Panc1 (cell line): ENCODE measurements around the gene PPP1R14B. TPM values are rescaled to one million over a fixed set of nuclear protein-coding genes. Genes with fewer than 3 reads are reported as not detected.

Source experiments
- ATAC-seq: fragments of 200-7000 bp; cut with Tn5 transposase; 2 replicates; pipeline ENCODE4 v1.9.1; 2020; ENCODE audit warnings: mild to moderate bottlenecking, moderate library complexity
- BruUV-seq: library from RNA; stranded (reverse); fragments of 400-500 nt; replicated peaks from 2 replicates; lab custom pipeline; 2021; lab: Mats Ljungman, UMichigan
- CTCF ChIA-PET: fragments of 300-600 bp; sonication (Branson Sonifier 250); formaldehyde crosslinking; loops from one replicate; lab custom pipeline; 2022; ENCODE audit warnings: antibody characterized with exemption; lab: Charles Lee
- POLR2A ChIA-PET: fragments of 300-600 bp; sonication (Branson Sonifier 250); formaldehyde crosslinking; loops from one replicate; lab custom pipeline; 2022; ENCODE audit warnings: antibody characterized with exemption; lab: Charles Lee
- DNase-seq: peaks from one replicate; pipeline ENCODE4 v3.0.0-alpha.2; 2010; ENCODE audit warnings: low read depth, low spot score
- H3K27ac ChIP-seq: 2 replicates; pipeline ENCODE4 v1.5.1; 2011; ENCODE audit warnings: mild to moderate bottlenecking, low read length, inconsistent platforms
- H3K27me3 ChIP-seq: fragments of 200-500 bp; sonication (Bioruptor generic); 2 replicates; pipeline ENCODE4 v1.6.0; 2014; ENCODE audit warnings: low read length, inconsistent platforms; ENCODE audit not compliant: control insufficient read depth, insufficient read depth
- H3K36me3 ChIP-seq: fragments of 200-500 bp; sonication (Bioruptor generic); 2 replicates; pipeline ENCODE4 v1.5.1; 2014; ENCODE audit warnings: inconsistent platforms, mild to moderate bottlenecking, low read length, moderate library complexity; ENCODE audit not compliant: control insufficient read depth, insufficient read depth
- H3K4me1 ChIP-seq: 2 replicates; pipeline ENCODE4 v1.5.1; 2011; ENCODE audit warnings: inconsistent platforms, mild to moderate bottlenecking, low read length, moderate library complexity; ENCODE audit not compliant: control insufficient read depth, insufficient read depth
- H3K4me3 ChIP-seq, 2 experiments: 2 replicates each; pipeline ENCODE4 v1.5.1; 2011 to 2012; ENCODE audit warnings: low read depth in 2 of 2, low read length in 2 of 2, mild to moderate bottlenecking in 2 of 2, inconsistent platforms in 1 of 2, moderate library complexity in 1 of 2
- H3K9me3 ChIP-seq: fragments of 200-500 bp; sonication (Bioruptor generic); 2 replicates; pipeline ENCODE4 v1.5.1; 2014; ENCODE audit warnings: low read depth, mild to moderate bottlenecking, inconsistent platforms, low read length, moderate library complexity; ENCODE audit not compliant: control insufficient read depth, insufficient read depth
- POLR2AphosphoS5 ChIP-seq: IDR thresholded peaks from 2 replicates; pipeline ENCODE4 v1.6.1; 2012; ENCODE audit warnings: mild to moderate bottlenecking, low read depth, low read length, moderate library complexity
- SIN3A ChIP-seq: IDR thresholded peaks from 2 replicates; pipeline ENCODE4 v1.6.1; 2012; ENCODE audit warnings: low read depth, mild to moderate bottlenecking, low read length, moderate library complexity, borderline replicate concordance; ENCODE audit not compliant: insufficient read depth
- TCF7L2 ChIP-seq: IDR thresholded peaks from 2 replicates; pipeline ENCODE4 v1.6.1; 2011; ENCODE audit warnings: mild to moderate bottlenecking, low read depth, low read length, inconsistent platforms
- in situ Hi-C: cut with HindIII; loops from 2 replicates; pipeline ENCODE4 v1.10.0; 2016; ENCODE audit warnings: low sequenced_read_pairs, low pct_unique_long_range_greater_than_20kb
- intact Hi-C: fragments of 100-400 bp; cut with micrococcal nuclease; formaldehyde crosslinking; loops from one replicate; pipeline ENCODE4 v1.10.0; 2022; ENCODE audit not compliant: unreplicated experiment
- total RNA-seq: library from RNA; stranded (reverse); gene quantifications from one replicate; pipeline ENCODE4 v1.2.1, GENCODE V29; 2021; ENCODE audit not compliant: unreplicated experiment
- TF ChIP-seq, protein P1 (sequence below): fragments of 450-650 bp; IDR thresholded peaks from 2 replicates; pipeline ENCODE4 v1.5.1; 2017; ENCODE audit warnings: mild to moderate bottlenecking
- TF ChIP-seq, protein P2 (sequence below), 2 experiments: IDR thresholded peaks; 2 replicates each; pipeline ENCODE4 v1.6.1; 2011 to 2012; ENCODE audit warnings: low read depth in 2 of 2, control low read depth in 1 of 2, low read length in 1 of 2, mild to moderate bottlenecking in 1 of 2, moderate library complexity in 1 of 2; ENCODE audit not compliant: insufficient read depth in 1 of 2

Gene PPP1R14B
- total RNA-seq, 1 experiment from 2014 or later = 261 TPM

DNA sequence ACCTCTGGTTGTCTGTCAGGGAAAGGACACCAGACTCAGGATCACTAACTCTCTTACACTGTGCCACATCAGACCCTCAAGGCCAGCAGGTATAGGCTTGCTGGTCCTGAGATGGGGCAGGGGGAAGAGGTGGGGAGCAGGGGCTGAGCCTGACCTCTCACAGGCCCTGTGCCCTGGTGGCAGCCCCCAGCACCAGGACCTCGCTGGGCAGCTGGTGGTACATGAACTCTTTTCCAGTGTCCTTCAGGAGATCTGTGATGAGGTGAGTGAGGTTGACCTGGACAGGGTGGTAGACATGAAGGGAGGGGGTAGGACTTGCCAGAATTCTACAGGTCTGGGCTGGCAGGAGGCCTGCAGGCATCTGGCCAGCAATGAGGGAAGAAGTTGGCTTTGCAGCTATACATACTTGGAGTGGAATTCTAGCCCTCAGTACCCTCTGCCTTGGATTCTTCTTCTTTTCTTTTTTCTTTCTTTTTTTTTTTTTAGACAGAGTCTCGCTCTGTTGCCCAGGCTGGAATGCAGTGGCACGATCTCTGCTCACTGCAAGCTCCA, 19.3 kb downstream of the PPP1R14B start:
- DNase-seq = no peak
- H3K4me1 ChIP-seq = peaks cover 32% of the 10 kb centered on the region
- in situ Hi-C loops = no loop called here

DNA sequence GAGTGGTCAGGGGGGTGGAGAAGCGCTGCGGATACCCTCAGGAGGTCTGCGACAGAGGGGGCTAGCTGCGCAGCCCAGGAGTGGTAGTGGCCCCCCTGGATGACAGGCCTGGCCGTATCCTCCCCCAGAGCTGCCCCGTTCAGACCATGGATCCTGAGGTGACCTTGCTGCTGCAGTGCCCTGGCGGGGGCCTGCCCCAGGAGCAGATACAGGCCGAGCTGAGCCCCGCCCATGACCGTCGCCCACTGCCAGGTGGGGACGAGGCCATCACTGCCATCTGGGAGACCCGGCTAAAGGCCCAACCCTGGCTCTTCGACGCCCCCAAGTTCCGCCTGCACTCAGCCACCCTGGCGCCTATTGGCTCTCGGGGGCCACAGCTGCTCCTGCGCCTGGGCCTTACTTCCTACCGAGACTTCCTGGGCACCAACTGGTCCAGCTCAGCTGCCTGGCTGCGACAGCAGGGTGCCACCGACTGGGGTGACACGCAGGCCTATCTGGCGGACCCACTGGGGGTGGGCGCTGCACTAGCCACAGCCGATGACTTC, 20.2 kb downstream of the PPP1R14B start:
- in situ Hi-C loops (no loop called here), intact Hi-C loops (no loop called here)
- peaks cover 2% of the 10 kb centered on the region for H3K36me3 ChIP-seq
- POLR2A ChIA-PET = interaction anchor here (0.6 kb wide), 2 partner anchors 48 to 64 kb away, joined by 4 to 5 read pairs; no protein-coding TSS in a partner anchor
- peaks cover 23% of the 10 kb centered on the region for H3K4me1 ChIP-seq
- peak; percentile 56 for ATAC-seq
- H3K27ac ChIP-seq = peak overlapping the region; percentile 90
- H3K9me3 ChIP-seq = no peaks in the 10 kb centered on the region
- TSS peak; percentile 88 for BruUV-seq
- no peaks in the 10 kb centered on the region for H3K27me3 ChIP-seq
- CTCF ChIA-PET = no interaction called here
- peak overlapping the region; percentile 76 to 86 for H3K4me3 ChIP-seq
- no peak; the same call in 1 of the 2 replicates for TF ChIP-seq SIN3A
- TF ChIP-seq, protein P1, sequence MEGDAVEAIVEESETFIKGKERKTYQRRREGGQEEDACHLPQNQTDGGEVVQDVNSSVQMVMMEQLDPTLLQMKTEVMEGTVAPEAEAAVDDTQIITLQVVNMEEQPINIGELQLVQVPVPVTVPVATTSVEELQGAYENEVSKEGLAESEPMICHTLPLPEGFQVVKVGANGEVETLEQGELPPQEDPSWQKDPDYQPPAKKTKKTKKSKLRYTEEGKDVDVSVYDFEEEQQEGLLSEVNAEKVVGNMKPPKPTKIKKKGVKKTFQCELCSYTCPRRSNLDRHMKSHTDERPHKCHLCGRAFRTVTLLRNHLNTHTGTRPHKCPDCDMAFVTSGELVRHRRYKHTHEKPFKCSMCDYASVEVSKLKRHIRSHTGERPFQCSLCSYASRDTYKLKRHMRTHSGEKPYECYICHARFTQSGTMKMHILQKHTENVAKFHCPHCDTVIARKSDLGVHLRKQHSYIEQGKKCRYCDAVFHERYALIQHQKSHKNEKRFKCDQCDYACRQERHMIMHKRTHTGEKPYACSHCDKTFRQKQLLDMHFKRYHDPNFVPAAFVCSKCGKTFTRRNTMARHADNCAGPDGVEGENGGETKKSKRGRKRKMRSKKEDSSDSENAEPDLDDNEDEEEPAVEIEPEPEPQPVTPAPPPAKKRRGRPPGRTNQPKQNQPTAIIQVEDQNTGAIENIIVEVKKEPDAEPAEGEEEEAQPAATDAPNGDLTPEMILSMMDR = no peak
- no peak for TF ChIP-seq POLR2AphosphoS5
- TF ChIP-seq, protein P2, sequence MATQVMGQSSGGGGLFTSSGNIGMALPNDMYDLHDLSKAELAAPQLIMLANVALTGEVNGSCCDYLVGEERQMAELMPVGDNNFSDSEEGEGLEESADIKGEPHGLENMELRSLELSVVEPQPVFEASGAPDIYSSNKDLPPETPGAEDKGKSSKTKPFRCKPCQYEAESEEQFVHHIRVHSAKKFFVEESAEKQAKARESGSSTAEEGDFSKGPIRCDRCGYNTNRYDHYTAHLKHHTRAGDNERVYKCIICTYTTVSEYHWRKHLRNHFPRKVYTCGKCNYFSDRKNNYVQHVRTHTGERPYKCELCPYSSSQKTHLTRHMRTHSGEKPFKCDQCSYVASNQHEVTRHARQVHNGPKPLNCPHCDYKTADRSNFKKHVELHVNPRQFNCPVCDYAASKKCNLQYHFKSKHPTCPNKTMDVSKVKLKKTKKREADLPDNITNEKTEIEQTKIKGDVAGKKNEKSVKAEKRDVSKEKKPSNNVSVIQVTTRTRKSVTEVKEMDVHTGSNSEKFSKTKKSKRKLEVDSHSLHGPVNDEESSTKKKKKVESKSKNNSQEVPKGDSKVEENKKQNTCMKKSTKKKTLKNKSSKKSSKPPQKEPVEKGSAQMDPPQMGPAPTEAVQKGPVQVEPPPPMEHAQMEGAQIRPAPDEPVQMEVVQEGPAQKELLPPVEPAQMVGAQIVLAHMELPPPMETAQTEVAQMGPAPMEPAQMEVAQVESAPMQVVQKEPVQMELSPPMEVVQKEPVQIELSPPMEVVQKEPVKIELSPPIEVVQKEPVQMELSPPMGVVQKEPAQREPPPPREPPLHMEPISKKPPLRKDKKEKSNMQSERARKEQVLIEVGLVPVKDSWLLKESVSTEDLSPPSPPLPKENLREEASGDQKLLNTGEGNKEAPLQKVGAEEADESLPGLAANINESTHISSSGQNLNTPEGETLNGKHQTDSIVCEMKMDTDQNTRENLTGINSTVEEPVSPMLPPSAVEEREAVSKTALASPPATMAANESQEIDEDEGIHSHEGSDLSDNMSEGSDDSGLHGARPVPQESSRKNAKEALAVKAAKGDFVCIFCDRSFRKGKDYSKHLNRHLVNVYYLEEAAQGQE (IDR thresholded peaks at IDR 0.05; ENCODE audit: insufficient read depth in 1 of 2, low read depth in 2 of 2, low read length in 1 of 2) = no peak
- TF ChIP-seq TCF7L2 = no peak
- no peak for DNase-seq

More for the DNA sequence above, 19.3 kb downstream of the PPP1R14B start:
- H3K27me3 ChIP-seq = no peaks in the 10 kb centered on the region
- no peaks in the 10 kb centered on the region for H3K9me3 ChIP-seq
- BruUV-seq = no TSS peak
- no peak for ATAC-seq
- ChIA-PET CTCF (interaction anchor here (0.6 kb wide), 1 partner anchor 23 kb away, joined by 5 read pairs; no protein-coding TSS in a partner anchor), POLR2A (interaction anchor here (0.6 to 0.8 kb wide), 2 partner anchors 14 to 47 kb away, joined by 4 to 9 read pairs; no protein-coding TSS in a partner anchor)
- H3K27ac ChIP-seq = peak overlapping the region; percentile 90
- intact Hi-C loops = no loop called here
- TF ChIP-seq, protein P1 = no peak
- TF ChIP-seq POLR2AphosphoS5 (no peak), SIN3A (no peak), TCF7L2 (no peak)
- TF ChIP-seq, protein P2 (IDR thresholded peaks at IDR 0.05; ENCODE audit: insufficient read depth in 1 of 2, low read depth in 2 of 2, low read length in 1 of 2) = no peak
- H3K4me3 ChIP-seq = peak overlapping the region; percentile 76 to 86
- peaks cover 2% of the 10 kb centered on the region for H3K36me3 ChIP-seq
